HG02759 (cell line): Measurements from ENCODE around the gene HP1BP3.

Experiments
- ATAC-seq: cut with Tn5 transposase; IDR thresholded peaks from one replicate; pipeline ENCODE4 v1.9.1; 2021; ENCODE audit warnings: mild to moderate bottlenecking, moderate library complexity; ENCODE audit not compliant: unreplicated experiment

The HP1BP3 gene

GRCh38 chr1:20695515-20695914, 91.6 kb downstream of the HP1BP3 start:
- no peak for ATAC-seq

GRCh38 chr1:20693623-20694022, 93.5 kb downstream of the HP1BP3 start:
- ATAC-seq = no peak
